B cell (primary cell): ENCODE measurements around the gene OST4.

ENCODE experiments used
- CTCF ChIP-seq: fragments of 200-600 bp; IDR thresholded peaks from one replicate; pipeline ENCODE4 v1.8.0; 2022; ENCODE audit warnings: antibody characterized with exemption, mild to moderate bottlenecking
- EZH2 ChIP-seq: IDR thresholded peaks from 2 replicates; pipeline ENCODE4 v1.6.1; 2012; ENCODE audit warnings: borderline replicate concordance, low read depth, mild to moderate bottlenecking, moderate library complexity, low read length; ENCODE audit not compliant: insufficient read depth, poor library complexity, severe bottlenecking

DNA sequence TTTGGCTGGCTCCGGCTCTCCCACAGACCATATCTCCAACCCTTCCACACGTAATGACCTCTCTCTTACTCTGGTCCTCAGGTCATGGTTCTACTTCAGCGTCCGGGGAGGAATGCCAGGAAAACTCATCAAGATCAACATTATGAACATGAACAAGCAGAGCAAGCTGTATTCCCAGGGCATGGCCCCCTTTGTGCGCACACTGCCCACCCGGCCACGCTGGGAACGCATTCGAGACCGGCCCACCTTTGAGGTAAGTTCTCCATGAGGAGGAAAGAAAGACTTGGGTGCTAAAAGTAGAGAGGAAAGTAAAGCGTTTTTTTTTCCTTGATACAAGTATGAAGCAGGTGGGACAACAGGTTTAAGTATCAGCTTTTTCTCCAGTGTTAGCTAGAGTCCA, 18.1 kb downstream of the OST4 start:
- no peak for TF ChIP-seq EZH2
- TF ChIP-seq CTCF = no peak
